HG03469 (cell line): ENCODE measurements around the gene ARID1B.

Source experiments
- ATAC-seq: cut with Tn5 transposase; IDR thresholded peaks from one replicate; pipeline ENCODE4 v1.9.1; 2021; ENCODE audit warnings: mild to moderate bottlenecking, moderate library complexity, moderate number of reproducible peaks; ENCODE audit not compliant: unreplicated experiment

ARID1B gene

GRCh38 chr6:157089851-157090250, 312.7 kb downstream of the ARID1B start:
- no peak for ATAC-seq

DNA sequence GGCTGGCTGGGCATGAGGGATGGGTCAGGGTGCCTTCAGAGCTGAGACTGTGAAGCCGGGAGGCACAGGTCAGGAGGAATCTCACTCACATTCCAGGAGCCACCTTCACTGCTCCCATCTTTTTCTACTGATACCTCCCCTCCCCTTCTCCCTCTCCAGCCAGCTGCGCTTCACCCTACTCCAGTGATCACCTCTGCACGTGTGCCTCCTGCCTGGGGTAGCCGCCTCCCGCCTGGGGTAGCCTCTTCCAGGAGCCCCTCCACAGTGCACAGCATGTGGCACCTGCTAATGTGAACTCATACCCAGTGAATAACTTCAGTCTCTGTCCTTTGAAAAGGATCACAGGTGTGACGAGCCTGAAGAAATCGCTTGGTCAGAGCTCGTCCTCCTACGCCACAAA, 313.6 kb downstream of the ARID1B start:
- ATAC-seq = no peak

DNA sequence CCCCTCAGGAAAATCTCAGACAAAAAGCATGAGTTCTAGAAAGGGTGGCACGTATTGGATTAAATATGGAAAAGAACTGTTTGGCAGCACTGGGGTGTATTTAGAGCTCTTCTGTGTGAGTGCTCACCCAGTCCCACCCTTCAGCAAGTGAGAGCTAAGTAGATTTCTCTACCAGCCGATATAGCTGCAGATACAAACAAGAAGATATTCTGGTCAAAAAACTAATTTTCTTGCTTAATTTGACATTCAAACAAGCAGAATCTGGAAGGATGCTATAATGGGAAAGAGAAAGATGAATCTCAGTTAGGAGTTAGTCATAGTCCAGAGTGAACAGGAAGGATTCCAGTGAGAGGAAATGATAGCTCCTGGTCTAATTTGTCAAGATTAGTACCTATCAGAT, 314.1 kb downstream of the ARID1B start:
- ATAC-seq = no peak

DNA sequence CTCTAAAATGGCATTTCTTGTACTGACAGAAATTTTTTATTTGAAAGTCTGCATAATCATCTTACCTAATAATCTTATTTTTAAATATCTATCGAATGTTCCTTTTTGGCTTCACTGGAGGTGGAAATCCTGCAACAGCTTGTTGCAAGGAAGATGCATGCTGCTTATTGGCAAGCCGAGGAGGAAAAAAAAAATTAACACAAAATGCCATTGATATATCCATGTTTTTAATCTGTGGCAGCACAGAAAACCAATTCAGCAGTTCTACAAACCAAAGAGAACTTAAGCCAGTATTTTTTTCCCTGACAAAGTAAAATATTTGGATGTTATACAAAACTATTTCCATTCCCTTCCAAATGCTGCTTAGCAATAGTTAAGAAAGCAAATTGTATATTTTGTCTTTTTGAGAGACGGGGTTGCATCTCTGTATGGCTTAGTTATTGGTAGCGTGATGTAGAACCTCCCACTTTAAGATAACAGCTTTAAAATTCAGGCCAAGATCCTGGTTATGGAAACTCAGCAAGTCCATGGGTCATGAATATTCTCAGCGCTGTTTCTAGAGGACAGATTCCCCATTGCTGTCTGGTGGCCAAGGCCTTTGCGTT, 314.8 kb downstream of the ARID1B start:
- ATAC-seq = no peak

- no peak for ATAC-seq
These were observed 315.6 kb downstream of the ARID1B start for GRCh38 chr6:157092736-157093135.

DNA sequence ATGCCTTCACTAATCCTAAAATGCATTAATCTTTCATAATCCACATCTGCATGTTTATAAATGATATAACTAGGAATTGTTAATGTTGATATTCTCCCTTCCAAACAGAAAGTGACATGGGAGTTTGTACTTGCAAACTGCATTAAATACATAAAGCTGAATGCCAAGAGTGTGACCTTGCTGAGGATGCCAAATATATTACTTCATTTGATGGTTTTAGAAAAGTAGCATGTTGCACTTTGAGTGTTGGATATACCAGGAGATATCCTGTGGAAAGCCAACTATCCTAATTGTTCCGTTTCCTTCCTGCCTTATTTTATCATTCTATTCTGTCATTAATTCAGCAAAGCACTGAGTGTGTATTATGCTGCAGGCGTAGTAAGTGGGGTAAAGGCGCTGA, 316.4 kb downstream of the ARID1B start:
- ATAC-seq = no peak

DNA sequence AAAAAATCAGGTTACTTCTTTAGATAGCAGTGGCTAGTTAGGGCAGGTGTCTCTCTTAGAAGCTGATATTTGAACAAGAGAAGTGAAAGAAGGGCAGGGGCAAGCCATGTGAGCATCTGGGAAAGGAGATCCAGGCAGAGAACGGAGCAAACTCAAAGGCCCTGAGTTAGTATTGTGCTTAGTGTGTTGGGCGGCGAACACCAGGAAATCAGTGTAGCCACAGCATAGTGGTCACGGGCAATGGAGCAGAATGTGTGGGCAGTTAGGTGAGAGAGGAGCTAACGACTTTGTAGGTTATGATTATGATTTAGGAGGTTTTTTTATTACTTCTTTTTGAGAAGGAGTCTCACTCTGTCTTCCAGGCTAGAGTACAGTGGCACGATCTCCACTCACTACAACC, 316.9 kb downstream of the ARID1B start:
- ATAC-seq = no peak

DNA sequence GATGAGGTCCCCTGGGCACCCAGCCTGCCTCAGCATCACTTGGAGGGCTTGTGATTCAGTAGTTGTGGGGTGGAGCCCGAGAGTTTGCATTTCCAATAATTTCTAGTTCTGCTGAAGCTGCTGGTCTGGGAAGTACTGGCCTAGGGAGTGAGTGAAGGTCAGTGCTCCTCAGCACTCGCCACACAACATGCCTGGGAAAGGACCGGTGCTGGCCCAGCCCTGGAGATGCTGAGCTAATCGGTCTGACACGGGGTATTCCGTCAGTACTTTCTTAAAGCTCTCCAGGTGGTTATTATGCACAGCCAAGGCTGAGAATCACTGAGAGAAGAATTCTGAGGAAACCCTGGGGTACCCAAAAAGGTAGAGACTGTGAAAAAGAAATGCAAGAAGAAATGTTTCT, 317.9 kb downstream of the ARID1B start:
- no peak for ATAC-seq

DNA sequence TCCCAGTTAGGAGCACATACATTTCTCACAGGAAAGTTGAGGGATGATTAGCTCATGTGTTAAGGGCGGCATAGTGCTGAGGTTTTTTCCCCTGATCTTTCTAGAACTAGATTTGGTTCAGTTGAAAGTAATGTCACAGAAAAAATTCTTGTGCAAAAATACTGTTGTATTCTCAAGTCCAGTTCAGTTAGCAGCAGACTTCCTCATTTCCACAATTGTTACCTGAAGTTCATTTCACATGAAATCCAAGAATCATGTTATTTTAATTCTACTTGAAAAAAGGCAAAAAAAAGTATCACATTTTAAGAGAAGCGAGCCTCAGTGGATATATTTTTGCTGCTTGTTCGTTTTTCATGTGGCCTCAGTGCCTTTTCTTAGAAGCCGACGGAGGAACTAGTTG, 318.4 kb downstream of the ARID1B start:
- no peak for ATAC-seq

DNA sequence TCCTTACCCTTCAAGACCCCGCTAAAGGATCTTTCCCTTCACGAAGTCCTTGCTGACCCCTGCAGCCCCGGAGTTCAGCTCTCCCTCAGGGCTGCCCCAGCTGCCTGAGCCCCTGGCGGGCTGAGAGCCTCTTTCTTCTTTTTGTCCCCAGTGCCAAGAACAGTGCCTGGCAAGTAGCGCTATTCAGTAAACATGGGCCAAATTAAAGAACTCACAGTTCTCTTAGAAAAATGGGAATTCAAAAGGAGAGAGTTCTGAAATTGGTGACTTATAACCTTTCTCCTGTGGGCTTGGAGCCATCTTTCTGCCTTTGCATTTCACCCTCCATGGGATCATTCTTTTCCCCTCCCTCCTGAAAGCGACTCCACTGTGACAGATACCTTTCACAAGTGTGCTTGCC, 318.9 kb downstream of the ARID1B start:
- no peak for ATAC-seq

GRCh38 chr6:157096522-157096921, 319.3 kb downstream of the ARID1B start:
- no peak for ATAC-seq

DNA sequence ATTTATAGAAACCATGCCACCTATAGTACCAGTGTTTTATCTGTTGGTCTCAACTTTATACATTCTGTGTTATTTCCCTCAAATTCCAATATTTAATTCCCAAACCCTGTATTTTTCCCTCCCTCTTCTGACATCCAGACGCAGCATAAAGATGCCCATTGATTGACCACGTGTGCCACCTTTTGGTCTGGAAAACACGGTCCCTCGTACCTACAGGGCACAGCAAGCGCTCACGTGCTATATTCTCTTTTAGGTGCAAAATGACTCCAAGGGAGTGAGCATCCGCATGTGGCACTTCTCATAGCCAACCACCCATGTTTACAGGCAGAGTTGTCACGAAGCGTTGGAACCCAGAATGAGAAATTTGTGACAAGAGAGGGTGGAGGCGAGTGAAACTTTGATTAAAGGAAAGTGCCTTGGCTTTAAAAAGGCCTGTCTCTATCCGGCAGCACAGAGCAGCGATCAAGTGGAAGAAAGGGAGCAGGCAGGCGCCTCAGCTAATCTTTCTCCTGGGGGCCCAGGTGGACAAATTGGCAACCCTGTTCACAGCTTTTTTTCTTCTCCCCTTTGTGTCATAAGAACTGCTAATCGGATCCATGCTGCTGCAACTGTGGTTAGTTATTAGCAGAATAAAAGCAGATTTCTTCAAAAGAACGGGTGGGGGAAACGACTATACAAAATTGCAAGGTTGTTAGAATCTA, 320.2 kb downstream of the ARID1B start:
- no peak for ATAC-seq

- no peak for ATAC-seq
These were observed 321.8 kb downstream of the ARID1B start for GRCh38 chr6:157098999-157099398.

GRCh38 chr6:157099912-157100593, 322.9 kb downstream of the ARID1B start:
- ATAC-seq = peak; percentile 98

GRCh38 chr6:157101166-157101565, 324.0 kb downstream of the ARID1B start:
- ATAC-seq = no peak

DNA sequence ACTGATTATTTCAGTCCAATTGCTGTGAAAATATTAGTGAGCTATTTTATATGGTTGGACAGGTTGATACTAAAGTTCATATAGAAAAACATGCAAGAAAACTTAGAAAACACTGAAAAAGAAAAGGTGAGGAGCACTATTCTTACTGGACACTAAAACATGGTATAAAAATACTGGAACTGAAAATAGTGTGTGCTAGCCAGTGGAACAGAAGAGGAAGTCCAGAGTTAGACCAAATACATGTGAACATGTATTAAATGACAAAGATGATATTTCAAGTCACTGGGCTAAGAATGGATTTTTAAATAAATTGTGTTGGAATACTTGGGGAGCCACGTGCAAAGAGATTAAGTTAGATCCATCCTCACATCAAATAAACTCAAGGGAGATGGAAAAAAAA, 327.6 kb downstream of the ARID1B start:
- ATAC-seq = no peak

- ATAC-seq = no peak
These were observed 329.3 kb downstream of the ARID1B start for GRCh38 chr6:157106487-157106886.

- no peak for ATAC-seq
These were observed 330.4 kb downstream of the ARID1B start for GRCh38 chr6:157107571-157107914.

DNA sequence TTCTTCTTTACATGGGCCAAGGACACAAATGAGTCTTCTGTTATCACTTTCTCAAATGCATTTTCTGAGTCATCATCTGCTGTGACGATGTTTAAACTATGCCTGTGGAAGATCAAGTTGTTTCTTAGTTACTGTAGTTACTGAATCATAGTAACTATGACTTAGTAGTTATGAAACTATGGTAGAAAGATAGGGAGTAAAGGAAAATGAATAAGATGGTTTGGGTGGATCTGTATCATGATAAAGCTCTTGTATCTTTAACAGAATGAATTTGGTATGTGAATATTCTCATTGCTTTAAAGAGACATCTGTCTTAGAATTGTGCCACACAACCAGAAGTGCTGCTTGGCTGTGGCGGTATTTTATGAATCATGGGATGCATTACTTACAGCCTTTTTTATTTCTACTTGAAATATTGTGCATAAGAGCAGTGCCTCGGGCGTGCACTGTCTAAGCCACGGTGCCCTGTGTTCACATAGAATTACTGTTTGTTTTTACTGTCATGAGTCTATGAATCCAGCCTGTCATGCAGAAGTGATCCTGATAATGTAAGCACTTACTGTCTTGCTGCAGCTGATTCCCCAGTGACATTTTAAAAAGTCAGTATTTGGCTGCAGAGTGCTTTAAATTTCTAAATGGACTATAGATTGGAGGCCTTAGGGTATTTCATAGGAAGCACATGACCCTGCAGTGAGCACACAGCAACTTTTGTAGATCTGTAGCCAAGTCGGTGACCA, 330.9 kb downstream of the ARID1B start:
- ATAC-seq = no peak

GRCh38 chr6:157108923-157109322, 331.7 kb downstream of the ARID1B start:
- ATAC-seq = no peak

- no peak for ATAC-seq
These were observed 333.4 kb downstream of the ARID1B start for GRCh38 chr6:157110607-157111006.

DNA sequence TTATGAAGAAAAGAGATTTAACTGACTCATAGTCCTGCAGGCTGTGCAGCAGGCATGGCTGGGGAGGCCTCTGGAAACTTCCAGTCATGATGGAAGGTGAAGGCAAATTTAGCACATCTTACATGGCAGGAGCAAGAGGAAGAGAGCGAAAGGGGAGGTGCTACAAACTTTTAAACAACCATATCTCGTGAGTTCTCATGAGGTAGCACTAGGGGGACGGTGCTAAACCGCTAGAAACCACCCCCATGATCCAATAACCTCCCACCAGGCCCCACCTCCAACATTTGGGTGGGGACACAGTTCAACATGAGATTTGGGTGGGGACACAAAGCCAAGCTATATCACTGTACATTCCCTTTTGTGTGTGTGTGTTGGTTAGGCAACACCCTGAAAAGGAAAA, 336.2 kb downstream of the ARID1B start:
- ATAC-seq = no peak
